HL-60 (cell line): ENCODE measurements around the gene FBXO34.
A peak's percentile ranks its signal among the peaks of the same experiment; 100 is the strongest.

Experiments
- DNase-seq, 2 experiments: peaks; one replicate each; pipeline ENCODE4 v3.0.0-alpha.2; 2010 to 2020; ENCODE audit warnings: low read depth in 1 of 2, low spot score in 1 of 2
- H3K27ac ChIP-seq: fragments of 250-450 bp; sonication (Bioruptor Pico); replicated peaks from 2 replicates; pipeline ENCODE4 v1.5.1; 2020; ENCODE audit warnings: mild to moderate bottlenecking, moderate library complexity
- H3K27me3 ChIP-seq: fragments of 250-450 bp; sonication (Bioruptor Pico); 2 replicates; pipeline ENCODE4 v1.5.1; 2021; ENCODE audit warnings: mild to moderate bottlenecking, moderate library complexity; ENCODE audit not compliant: insufficient read depth, poor library complexity, severe bottlenecking
- H3K4me3 ChIP-seq: replicated peaks from 2 replicates; pipeline ENCODE4 v1.5.1; 2011; ENCODE audit warnings: mild to moderate bottlenecking, control low read depth, low read length; ENCODE audit not compliant: insufficient read depth
- CTCF ChIP-seq: IDR thresholded peaks from one replicate; pipeline ENCODE4 v1.5.1; 2011; ENCODE audit warnings: low read length, control low read depth, inconsistent platforms; ENCODE audit not compliant: insufficient read depth
- GABPA ChIP-seq: IDR thresholded peaks from 2 replicates; pipeline ENCODE4 v1.6.1; 2012; ENCODE audit warnings: low read depth
- POLR2AphosphoS5 ChIP-seq: IDR thresholded peaks from 2 replicates; pipeline ENCODE4 v1.6.1; 2012; ENCODE audit warnings: low read depth
- REST ChIP-seq: IDR thresholded peaks from 2 replicates; pipeline ENCODE4 v1.6.1; 2012; ENCODE audit warnings: low read depth; ENCODE audit not compliant: insufficient replicate concordance
- SPI1 ChIP-seq: IDR thresholded peaks from 2 replicates; pipeline ENCODE4 v1.6.1; 2012; ENCODE audit warnings: low read depth, mild to moderate bottlenecking, borderline replicate concordance

FBXO34 gene

GRCh38 chr14:55373784-55374705, 102.8 kb downstream of the FBXO34 start:
- Histone ChIP-seq H3K27me3 (no peaks in the 10 kb centered on the region), H3K27ac (no peak overlapping the region), H3K4me3 (no peak overlapping the region)
- TF ChIP-seq POLR2AphosphoS5, result no peak
- no peak for TF ChIP-seq SPI1
- no peak for TF ChIP-seq CTCF
- TF ChIP-seq REST, result no peak
- TF ChIP-seq GABPA, result no peak
- peak in 1 of 2 experiments; percentile 23 for DNase-seq

GRCh38 chr14:55374771-55375170, 103.5 kb downstream of the FBXO34 start:
- no peak for TF ChIP-seq SPI1
- no peak for TF ChIP-seq CTCF
- no peak for TF ChIP-seq GABPA
- TF ChIP-seq POLR2AphosphoS5, result no peak
- TF ChIP-seq REST, result no peak
- DNase-seq, result no peak
- Histone ChIP-seq H3K4me3 (no peak overlapping the region), H3K27me3 (no peaks in the 10 kb centered on the region), H3K27ac (no peak overlapping the region)

GRCh38 chr14:55377236-55377635, 106.0 kb downstream of the FBXO34 start:
- DNase-seq, result no peak
- no peak overlapping the region for H3K4me3 ChIP-seq
- no peak overlapping the region for H3K27ac ChIP-seq
- TF ChIP-seq GABPA (no peak), REST (no peak), SPI1 (no peak), POLR2AphosphoS5 (no peak), CTCF (no peak)
- no peaks in the 10 kb centered on the region for H3K27me3 ChIP-seq
